Small intestine (tissue), 7 donors: Measurements from ENCODE around the gene KRTAP10-4. TPM values are rescaled to one million over a fixed set of nuclear protein-coding genes. Genes with fewer than 3 reads are reported as not detected.
A peak's percentile ranks its signal among the peaks of the same experiment; 100 is the strongest.

Experiments used
- DNase-seq, 2 donors: peaks; one replicate each; pipeline versions ENCODE4 v3.0.0 to v3.0.0-alpha.2; 2013
- FAIRE-seq: peaks from 2 replicates; lab custom pipeline; 2012; peaks lifted over from hg19 to GRCh38; lab: Jason Lieb, UNC
- H3K27ac ChIP-seq, 3 donors: one replicate each; pipeline ENCODE4 v1.5.1; 2013; ENCODE audit warnings: low read length in 2 of 3, mild to moderate bottlenecking in 2 of 3, control low read depth in 1 of 3, inconsistent platforms in 1 of 3, low read depth in 1 of 3, moderate library complexity in 1 of 3
- H3K27me3 ChIP-seq, 3 donors: one replicate each; pipeline ENCODE4 v1.6.1; 2013; ENCODE audit warnings: low read length in 3 of 3, inconsistent platforms in 1 of 3; ENCODE audit not compliant: control insufficient read depth in 3 of 3, insufficient read depth in 3 of 3
- H3K36me3 ChIP-seq, 3 donors: one replicate each; pipeline ENCODE4 v1.6.1; 2013; ENCODE audit warnings: low read length in 3 of 3, inconsistent platforms in 1 of 3, low read depth in 1 of 3, mild to moderate bottlenecking in 1 of 3, moderate library complexity in 1 of 3; ENCODE audit not compliant: control insufficient read depth in 3 of 3, insufficient read depth in 2 of 3
- H3K4me1 ChIP-seq, 3 donors: one replicate each; pipeline ENCODE4 v1.6.1; 2013; ENCODE audit warnings: low read length in 2 of 3, inconsistent platforms in 1 of 3, low read depth in 1 of 3, mild to moderate bottlenecking in 1 of 3, moderate library complexity in 1 of 3; ENCODE audit not compliant: control insufficient read depth in 3 of 3, insufficient read depth in 2 of 3
- H3K4me3 ChIP-seq, 3 donors: one replicate each; pipeline ENCODE4 v1.5.1; 2013; ENCODE audit warnings: low read length in 3 of 3, control low read depth in 1 of 3, inconsistent platforms in 1 of 3, low read depth in 1 of 3, mild to moderate bottlenecking in 1 of 3, moderate library complexity in 1 of 3
- H3K9me3 ChIP-seq, 2 donors: one replicate each; pipeline ENCODE4 v1.6.1; 2013; ENCODE audit warnings: low read depth in 1 of 2, low read length in 1 of 2; ENCODE audit not compliant: control insufficient read depth in 2 of 2, insufficient read depth in 1 of 2
- WGBS, 3 donors: extraction: QIAGEN DNeasy Blood & Tissue Kit; methylation state at CpG; one replicate each; pipeline ENCODE4 v1.1.7; 2013; 5-methylcytosine and 5-hydroxymethylcytosine counted together
- polyA plus RNA-seq, 4 donors: library from polyadenylated mRNA; stranded (reverse) in 3 of 4; unstranded in 1 of 4; fragments of 200-250 nt in 3 of 4; fragments of 120-200 nt in 1 of 4; gene quantifications; one replicate each; pipeline versions ENCODE4 v1.2.1 to v1.2.3, GENCODE V29; 2013
- donor health status: healthy with polysubstance abuse.
- donor health status: control.
- donor health status: control.
- donor health status: Bipolar disorder and iron deficiency.
- donor health status: healthy.

The KRTAP10-4 gene
- polyA plus RNA-seq, 4 donors: not detected

GRCh38 chr21:44616591-44616926, 43.0 kb downstream of the KRTAP10-4 start:
- FAIRE-seq (no peak), DNase-seq (no peak)
- WGBS, 3 donors: 81 to 83% (median 82%) methylated on average over 16 of the region's 16 CpGs
- Histone ChIP-seq H3K4me3 (no peak overlapping the region), H3K27me3 (peaks cover 0 to 2% (median 0%) of the 10 kb centered on the region in 3 donors), H3K4me1 (peaks cover 0 to 2% (median 0%) of the 10 kb centered on the region in 3 donors), H3K9me3 (peaks cover 0 to 4% of the 10 kb centered on the region in 2 donors), H3K27ac (no peak overlapping the region), H3K36me3 (no peaks in the 10 kb centered on the region)

DNA sequence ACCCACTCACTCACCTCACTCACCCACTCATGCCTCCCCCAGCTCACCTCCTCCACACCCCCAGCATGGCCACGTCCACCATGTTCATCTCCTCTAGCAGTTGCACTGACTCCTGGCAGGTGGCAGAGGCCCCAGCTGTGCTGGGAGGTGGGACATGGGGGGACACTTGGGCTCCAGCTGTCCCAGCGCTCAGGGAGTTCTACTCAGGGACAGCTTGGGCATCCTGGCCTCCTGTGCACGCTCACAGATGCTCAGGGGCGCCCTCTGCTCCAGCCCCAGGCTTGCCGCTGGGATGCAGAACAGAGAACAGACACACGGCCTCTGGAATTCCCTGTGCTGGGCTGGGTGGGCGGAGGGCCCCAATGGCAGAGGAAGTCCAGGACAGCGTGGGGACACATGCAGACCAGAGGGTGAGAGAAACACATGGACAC, 43.6 kb downstream of the KRTAP10-4 start:
- FAIRE-seq (no peak), DNase-seq (no peak)
- WGBS, 3 donors: 57 to 65% (median 64%) methylated on average over 8 of the region's 8 CpGs
- H3K27me3 ChIP-seq: peaks cover 0 to 2% (median 0%) of the 10 kb centered on the region in 3 donors
- no peak overlapping the region for H3K4me3 ChIP-seq
- no peaks in the 10 kb centered on the region for H3K9me3 ChIP-seq
- peaks cover 0 to 2% (median 0%) of the 10 kb centered on the region in 3 donors for H3K4me1 ChIP-seq
- no peaks in the 10 kb centered on the region for H3K36me3 ChIP-seq
- no peak overlapping the region for H3K27ac ChIP-seq

DNA sequence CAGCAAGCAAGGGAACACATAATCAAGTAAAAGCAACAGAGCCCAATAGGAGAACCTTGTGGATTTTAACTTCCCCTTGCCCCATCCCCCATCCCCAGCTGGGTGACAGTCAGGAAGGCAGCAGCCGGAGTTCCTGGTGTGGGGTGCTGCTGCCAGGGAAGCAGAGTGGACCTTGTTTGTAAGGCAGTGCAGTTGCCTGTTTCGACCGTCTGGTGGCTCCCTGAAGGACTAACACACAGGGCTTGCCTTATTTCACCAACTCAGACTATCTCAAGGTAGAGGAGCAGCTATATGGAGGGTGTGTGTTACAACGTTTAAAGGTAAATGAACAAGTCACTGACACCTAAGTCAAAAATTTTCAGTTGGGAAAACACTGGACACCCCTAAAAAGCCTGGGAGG, 45.0 kb downstream of the KRTAP10-4 start:
- Histone ChIP-seq H3K9me3 (peaks cover 0 to 5% of the 10 kb centered on the region in 2 donors), H3K27me3 (peaks cover 0 to 2% (median 0%) of the 10 kb centered on the region in 3 donors), H3K36me3 (no peaks in the 10 kb centered on the region), H3K4me3 (no peak overlapping the region), H3K4me1 (peaks cover 0 to 2% (median 0%) of the 10 kb centered on the region in 3 donors), H3K27ac (peak overlapping the region in 1 of 3 donors; percentile 77)
- WGBS, 3 donors: 21 to 30% (median 24%) methylated on average over 4 of the region's 4 CpGs
- FAIRE-seq (no peak), DNase-seq (peak; percentile 6 to 48)

- peaks cover 0 to 5% of the 10 kb centered on the region in 2 donors for H3K9me3 ChIP-seq
- H3K36me3 ChIP-seq: no peaks in the 10 kb centered on the region
- FAIRE-seq (no peak), DNase-seq (peak in 1 of 2 donors; percentile 51)
- H3K4me3 ChIP-seq: no peak overlapping the region
- peaks cover 0 to 2% (median 0%) of the 10 kb centered on the region in 3 donors for H3K4me1 ChIP-seq
- H3K27ac ChIP-seq: peak overlapping the region in 2 of 3 donors; percentile 45 to 77
- WGBS, 3 donors: 51 to 57% (median 56%) methylated on average over 3 of the region's 3 CpGs
- H3K27me3 ChIP-seq: peaks cover 0 to 2% (median 0%) of the 10 kb centered on the region in 3 donors
Observed at GRCh38 chr21:44618909-44619308, 45.4 kb downstream of the KRTAP10-4 start.

DNA sequence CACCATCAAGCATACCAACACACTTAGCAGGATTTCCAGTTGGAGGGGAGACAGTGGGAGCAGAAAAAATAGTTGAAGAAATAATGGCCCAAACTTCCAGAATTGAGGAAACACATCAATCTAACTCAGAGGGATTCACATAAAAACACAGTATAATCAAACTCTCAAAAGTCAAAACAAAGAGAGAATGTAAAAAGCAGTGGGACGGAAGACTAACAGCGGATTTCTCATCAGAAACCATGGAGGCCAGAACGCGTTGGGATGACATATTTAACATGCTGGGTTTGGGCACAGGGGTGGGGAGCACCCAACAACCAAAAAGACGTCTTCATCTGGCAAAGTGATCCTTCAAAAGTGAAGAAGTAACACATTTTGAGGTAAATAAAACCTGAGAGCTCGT, 46.4 kb downstream of the KRTAP10-4 start:
- DNase-seq (no peak), FAIRE-seq (no peak)
- Histone ChIP-seq H3K36me3 (no peaks in the 10 kb centered on the region), H3K27me3 (peaks cover 0 to 2% (median 0%) of the 10 kb centered on the region in 3 donors), H3K4me3 (no peak overlapping the region), H3K4me1 (peaks cover 0 to 2% (median 0%) of the 10 kb centered on the region in 3 donors), H3K27ac (no peak overlapping the region), H3K9me3 (peaks cover 0 to 5% of the 10 kb centered on the region in 2 donors)
- WGBS, 3 donors: 86 to 90% (median 88%) methylated on average over 6 of the region's 6 CpGs

DNA sequence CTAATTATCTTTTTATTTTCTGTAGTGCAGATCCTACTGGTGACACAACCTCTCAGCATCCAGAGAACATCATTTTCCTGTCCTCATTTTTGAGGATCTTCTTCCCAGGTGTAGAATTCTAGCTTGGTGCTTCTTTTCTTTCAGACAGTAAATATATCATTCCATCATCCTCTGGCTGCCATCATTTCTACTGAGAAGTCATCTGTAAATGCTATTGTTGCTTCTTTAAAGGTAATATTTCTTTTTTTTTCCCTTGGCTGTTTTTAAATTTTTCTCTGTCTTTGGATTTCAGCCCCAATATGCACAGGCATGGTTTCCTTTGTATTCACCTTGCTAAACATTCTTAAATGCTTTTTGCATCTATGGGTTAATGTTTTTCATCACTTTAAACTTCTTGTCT, 50.0 kb downstream of the KRTAP10-4 start:
- H3K36me3 ChIP-seq: no peaks in the 10 kb centered on the region
- no peak overlapping the region for H3K4me3 ChIP-seq
- FAIRE-seq (no peak), DNase-seq (no peak)
- H3K27me3 ChIP-seq: no peaks in the 10 kb centered on the region
- H3K4me1 ChIP-seq: no peaks in the 10 kb centered on the region
- H3K27ac ChIP-seq: no peak overlapping the region
- peaks cover 0 to 5% of the 10 kb centered on the region in 2 donors for H3K9me3 ChIP-seq

Other genes with a start within 250 kb of the KRTAP10-4 start
- gene CFAP410, start 234.3 kb upstream of the KRTAP10-4 start, polyA plus RNA-seq: 10 to 100 TPM; 17.9 to 35.9 (median 32.3) TPM
- gene TRPM2, start 220.1 kb upstream of the KRTAP10-4 start, polyA plus RNA-seq: 1 to 10 TPM in 3 of 4 donors, under 1 TPM in 1; 0.89 to 2.7 (median 2.3) TPM
- 10 to 100 TPM in 1 of 4 donors, 1 to 10 TPM in 1, under 1 TPM in 2; 0.22 to 17.3 (median 1.3) TPM for gene LRRC3, start 118.2 kb upstream of the KRTAP10-4 start, polyA plus RNA-seq
- gene KRTAP10-1, start 33.5 kb upstream of the KRTAP10-4 start, polyA plus RNA-seq: not detected
- not detected for gene KRTAP10-2, start 22.2 kb upstream of the KRTAP10-4 start, polyA plus RNA-seq
- not detected for gene KRTAP10-3, start 14.9 kb upstream of the KRTAP10-4 start, polyA plus RNA-seq
- not detected for gene KRTAP10-5, start 6.9 kb downstream of the KRTAP10-4 start, polyA plus RNA-seq
- gene KRTAP10-6, start 18.8 kb downstream of the KRTAP10-4 start, polyA plus RNA-seq: not detected
- not detected for gene KRTAP10-7, start 26.9 kb downstream of the KRTAP10-4 start, polyA plus RNA-seq
- not detected for gene KRTAP10-8, start 38.4 kb downstream of the KRTAP10-4 start, polyA plus RNA-seq
- gene KRTAP10-9, start 53.4 kb downstream of the KRTAP10-4 start, polyA plus RNA-seq: not detected
- gene KRTAP10-10, start 63.6 kb downstream of the KRTAP10-4 start, polyA plus RNA-seq: not detected
- gene KRTAP10-11, start 72.7 kb downstream of the KRTAP10-4 start, polyA plus RNA-seq: not detected
- not detected for gene KRTAP12-4, start 80.9 kb downstream of the KRTAP10-4 start, polyA plus RNA-seq
- not detected for gene KRTAP12-3, start 84.2 kb downstream of the KRTAP10-4 start, polyA plus RNA-seq
- not detected for gene KRTAP12-2, start 93.2 kb downstream of the KRTAP10-4 start, polyA plus RNA-seq
- under 1 TPM in 1 of 4 donors, not detected in 3; 0.09 TPM for gene KRTAP12-1, start 108.4 kb downstream of the KRTAP10-4 start, polyA plus RNA-seq
- gene KRTAP10-12, start 123.4 kb downstream of the KRTAP10-4 start, polyA plus RNA-seq: not detected
- under 1 TPM in 3 of 4 donors, not detected in 1; 0.09 to 0.53 (median 0.27) TPM for gene TSPEAR, start 137.8 kb downstream of the KRTAP10-4 start, polyA plus RNA-seq
- 10 to 100 TPM; 30.0 to 75.4 (median 38.7) TPM for gene UBE2G2, start 228.1 kb downstream of the KRTAP10-4 start, polyA plus RNA-seq
- gene SUMO3, start 244.3 kb downstream of the KRTAP10-4 start, polyA plus RNA-seq: 100 to 1,000 TPM in 1 of 4 donors, 10 to 100 TPM in 3; 70.8 to 105 (median 77.3) TPM